NCI-H2171 (cell line): ENCODE measurements around the gene C5orf34.
"Not testable (repeated sequence)": the region's sequence is repeated elsewhere in the genome, so short reads cannot be mapped to it uniquely, and the experiment has no call there.

ENCODE experiments used
- DNase-seq: peaks from one replicate; lab custom pipeline; 2025; lab: John Stamatoyannopoulos, UW

The C5orf34 gene

DNA sequence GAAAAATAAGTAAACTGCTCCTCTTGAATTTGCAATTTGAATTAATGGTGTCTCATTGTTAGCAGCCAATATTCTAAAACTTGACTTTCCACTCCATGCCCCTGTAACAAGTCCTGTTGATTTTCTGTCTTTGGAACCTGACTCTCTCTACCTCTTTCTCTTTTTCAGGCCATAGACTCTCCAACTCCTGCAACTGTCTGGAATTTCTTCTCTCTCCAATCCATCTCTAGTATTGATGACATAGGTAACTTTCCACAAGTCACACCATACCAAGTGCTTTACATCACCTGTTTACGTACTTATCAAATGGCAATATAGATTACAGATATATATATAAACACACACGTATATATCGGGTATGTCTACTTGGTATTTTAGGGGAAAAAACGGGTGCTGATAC is 923 bp downstream of the C5orf34 start:
- DNase-seq = no peak

DNA sequence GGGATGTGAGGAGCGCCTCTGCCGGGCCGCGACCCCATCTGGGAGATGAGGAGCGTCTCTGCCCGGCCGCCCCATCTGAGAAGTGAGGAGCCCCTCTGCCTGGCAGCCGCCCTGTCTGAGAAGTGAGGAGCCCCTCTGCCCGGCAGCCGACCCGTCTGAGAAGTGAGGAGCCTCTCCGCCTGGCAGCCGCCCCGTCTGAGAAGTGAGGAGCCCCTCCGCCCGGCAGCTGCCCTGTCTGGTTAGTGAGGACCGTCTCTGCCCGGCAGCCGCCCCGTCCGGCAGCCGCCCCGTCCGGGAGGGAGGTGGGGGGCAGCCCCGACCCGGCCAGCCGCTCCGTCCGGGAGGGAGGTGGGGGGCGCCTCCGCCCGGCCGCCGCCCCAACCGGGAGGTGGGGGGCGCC is 3.9 kb downstream of the C5orf34 start:
- DNase-seq = not testable (repeated sequence)

DNA sequence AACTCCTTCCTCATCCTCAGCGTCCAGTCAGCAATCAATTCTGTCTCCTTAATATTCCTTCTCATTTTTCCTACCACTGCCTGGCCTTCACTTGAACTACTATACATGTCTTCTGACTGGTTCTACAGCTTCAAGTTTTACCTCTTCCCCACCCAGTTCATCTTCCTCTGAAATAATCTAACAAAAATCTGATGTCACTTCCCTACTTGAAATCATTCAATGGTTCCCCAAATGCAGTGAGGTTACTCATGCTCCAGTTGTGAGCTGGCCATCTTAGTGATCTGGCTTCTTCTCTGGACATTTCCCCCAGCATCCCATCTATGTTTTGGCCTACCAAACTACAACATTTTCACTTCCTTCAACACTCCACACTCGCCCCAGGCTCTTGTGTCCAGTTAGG is 16.4 kb downstream of the C5orf34 start:
- DNase-seq = no peak

DNA sequence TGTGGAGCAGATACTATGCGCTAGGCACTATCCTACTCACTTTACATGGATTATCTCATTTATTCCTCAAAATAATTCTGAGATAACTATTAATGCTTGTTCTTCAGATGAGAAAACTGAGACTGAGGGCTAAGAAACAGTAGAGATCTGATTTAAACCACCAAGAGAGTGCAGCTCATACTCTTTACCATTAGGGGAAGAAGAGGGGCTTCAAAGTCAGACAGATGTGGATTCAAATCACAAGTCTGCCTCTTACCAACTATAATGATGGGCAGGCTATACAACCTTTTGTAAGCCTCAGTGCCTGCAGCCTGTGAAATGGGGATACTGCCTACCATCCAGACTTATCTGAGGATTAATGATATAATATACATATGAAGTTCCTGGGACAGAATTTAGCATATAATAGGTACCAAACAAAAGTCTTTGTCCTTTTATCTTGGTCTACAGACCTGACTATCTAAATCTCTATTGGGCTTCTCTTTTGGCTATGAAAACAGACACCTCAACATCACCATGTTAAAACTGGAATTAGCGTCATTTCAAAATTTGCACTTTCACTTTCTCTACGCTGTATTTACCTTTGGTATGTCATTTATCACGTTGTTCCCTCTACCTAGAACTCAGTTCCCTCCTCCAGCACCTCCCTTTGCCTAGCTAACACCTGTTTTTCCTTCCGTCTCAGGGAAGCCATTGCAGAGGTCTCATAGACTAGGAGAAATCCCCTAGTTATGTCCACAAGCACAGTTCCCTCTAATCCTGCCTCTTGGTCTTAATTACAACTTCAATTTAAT is 17.4 kb downstream of the C5orf34 start:
- DNase-seq = no peak

DNA sequence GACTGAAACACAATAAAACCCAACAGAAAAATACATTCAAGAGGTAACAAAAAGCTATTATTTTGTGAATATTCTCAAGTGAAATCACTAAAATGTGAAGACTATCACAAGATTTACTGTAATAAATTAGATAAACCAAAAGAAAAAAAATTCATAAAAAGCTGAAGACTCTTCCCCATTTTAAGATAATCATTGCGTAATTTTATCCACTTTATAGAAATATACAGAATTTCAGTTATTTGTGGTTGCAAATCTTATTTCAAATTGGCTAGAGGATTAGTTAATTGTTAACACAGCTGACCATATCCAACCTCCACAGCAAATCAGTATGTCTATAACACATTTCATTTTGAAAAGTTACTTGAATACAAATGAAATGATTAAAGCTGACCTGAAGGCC is 23.6 kb downstream of the C5orf34 start:
- DNase-seq = no peak

DNA sequence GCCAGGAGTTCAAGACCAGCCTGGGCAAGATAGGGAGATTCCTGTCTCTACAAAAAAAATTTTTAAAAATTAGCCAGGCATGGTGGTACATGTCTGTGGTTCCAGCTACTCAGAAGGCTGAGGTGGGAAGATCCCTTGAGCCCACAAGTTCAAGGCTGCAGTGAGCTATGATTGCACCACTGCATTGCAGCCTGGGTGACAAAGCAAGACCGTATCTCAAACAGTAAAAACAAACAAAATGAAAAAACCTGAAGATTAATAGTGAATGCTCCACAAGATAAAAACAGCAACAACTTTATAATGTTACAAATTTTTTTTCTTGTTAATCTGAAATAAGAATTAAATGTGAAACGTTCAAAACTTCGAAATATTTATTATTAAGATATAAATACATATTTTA is 28.6 kb downstream of the C5orf34 start:
- no peak for DNase-seq

DNA sequence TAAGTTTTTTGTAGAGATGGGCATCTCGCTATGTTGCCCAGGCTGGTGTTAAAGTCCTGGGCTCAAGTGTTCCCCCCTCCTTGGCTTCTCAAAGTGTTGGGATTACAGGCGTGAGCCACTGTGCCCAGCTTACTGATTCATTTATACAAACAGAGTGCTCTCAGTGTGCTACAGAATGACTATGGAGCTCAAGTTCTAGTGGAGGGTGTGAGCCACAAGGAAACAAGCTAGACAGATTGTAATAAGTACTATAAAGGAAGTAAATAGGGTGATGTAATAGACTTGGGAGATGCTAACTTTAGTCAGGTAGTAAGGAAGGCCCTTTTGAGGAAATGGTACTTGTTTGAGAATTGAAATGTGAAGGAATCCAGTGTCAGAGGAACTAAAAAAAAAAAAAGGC is 29.5 kb downstream of the C5orf34 start:
- DNase-seq = no peak

DNA sequence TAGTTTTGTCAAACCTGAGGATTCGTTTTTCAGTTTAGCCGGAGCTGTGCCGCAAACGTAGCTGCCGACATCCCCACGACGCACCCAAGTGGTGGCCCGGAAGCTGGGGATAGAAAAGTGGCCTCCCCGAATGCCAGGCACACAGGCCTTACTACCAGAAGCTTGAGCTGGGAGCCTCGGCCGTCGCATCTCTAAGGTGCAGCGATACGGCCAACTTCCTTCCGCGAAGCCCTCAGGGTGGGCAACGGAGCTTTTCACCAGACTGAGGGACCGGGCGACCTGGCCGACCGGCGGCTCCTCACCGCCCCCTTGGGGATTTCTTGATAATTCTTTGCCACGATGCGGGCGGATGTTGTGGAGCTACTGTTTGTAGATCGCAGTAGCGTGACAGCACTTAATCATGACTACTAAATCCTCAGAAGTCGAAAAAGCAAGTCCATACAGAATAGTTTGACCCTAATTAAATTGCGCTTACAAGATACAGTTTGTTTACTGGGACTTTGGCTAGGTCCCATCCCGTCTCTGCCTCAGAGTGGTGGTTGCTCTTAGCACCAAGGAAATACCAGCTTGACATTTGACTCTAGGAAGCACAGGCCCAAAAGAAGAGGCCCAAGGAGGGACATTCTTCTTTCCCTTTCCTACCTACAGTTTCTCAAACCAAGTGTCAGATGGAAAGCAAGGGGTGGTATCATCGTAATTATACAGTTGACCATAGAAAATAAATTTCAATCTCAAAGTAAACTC is 30.7 kb downstream of the C5orf34 start:
- DNase-seq = peak; percentile 92

DNA sequence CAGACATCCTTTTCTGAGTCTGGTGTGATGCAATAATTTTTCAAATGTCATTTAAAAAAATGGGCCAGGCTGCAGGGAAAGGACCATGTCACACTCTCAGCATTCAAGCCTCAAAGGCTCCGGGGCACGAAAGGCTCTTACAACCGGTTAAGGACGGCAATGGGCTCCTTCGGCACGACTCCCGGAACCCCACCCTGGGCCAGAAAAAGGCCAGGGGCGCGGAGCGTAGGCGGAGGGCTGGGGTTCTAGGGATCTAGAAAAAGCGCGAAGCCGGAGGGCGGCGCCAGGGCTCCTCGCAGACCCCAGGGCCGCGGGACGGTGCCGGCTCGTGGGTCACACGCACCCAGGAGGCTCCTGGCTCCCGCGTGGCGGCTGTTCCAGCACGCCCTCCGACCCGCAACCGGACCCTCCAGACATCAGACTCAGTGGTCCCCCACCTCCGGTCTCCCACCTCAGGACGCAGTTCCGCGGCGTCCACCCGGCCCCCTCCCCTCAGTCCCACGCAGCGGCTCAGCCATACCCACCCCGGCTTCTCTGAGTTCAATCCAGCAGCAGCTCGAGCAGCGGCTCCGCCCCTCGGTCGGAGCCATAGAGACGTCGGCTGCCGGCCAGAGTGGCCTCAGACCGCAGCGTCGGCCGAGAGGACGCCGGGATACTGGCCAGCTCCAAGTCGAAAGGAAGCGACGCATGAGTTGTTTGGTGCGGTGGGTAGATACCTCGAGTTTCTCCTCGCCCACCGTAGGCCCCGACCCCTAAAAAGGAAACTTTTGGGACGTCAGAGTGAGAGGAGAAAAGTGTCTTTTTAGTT is 31.4 kb downstream of the C5orf34 start, which contains the start of gene TMEM267:
TMEM267 (minus strand) TSS at position 568 of the 808 bp plus-strand sequence. CDS start 29,896 bp downstream, outside the sequence.
- DNase-seq = peak; percentile 89

DNA sequence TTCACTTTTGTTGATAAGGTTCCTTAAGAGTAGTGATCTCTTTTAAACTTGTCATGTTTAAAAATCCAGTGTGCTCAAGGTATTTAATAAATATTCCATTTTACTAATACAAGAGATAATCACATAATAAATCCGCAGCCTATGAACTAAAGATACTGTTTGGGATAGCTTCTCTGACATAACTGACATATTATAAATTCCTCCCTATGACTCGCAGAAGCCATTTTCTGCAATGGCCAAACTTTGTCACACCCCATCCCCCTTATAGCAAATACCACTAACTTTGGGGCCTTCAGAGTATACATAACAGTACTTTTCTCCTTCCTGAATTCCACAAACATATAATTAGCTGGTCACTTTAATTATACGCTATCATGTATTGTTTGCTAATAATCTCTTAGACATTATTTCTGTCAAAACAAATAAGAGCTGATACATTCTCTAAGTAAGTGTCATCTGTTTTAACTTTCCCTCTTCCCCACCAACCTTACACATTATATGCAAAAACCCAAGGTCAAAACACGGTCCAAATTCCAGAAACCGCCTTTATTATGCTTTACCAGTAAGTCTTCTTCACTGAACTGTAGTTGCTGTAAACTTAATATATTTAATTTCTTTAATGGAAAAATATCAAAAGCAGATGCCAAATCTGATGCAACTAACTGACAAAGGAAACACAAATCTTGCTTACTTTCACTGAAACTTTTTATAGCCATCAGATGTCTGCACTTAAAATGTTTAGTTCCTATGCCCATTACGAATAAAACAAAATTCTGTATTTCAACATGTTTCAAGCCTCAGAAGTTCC is 32.3 kb downstream of the C5orf34 start:
- no peak for DNase-seq

DNA sequence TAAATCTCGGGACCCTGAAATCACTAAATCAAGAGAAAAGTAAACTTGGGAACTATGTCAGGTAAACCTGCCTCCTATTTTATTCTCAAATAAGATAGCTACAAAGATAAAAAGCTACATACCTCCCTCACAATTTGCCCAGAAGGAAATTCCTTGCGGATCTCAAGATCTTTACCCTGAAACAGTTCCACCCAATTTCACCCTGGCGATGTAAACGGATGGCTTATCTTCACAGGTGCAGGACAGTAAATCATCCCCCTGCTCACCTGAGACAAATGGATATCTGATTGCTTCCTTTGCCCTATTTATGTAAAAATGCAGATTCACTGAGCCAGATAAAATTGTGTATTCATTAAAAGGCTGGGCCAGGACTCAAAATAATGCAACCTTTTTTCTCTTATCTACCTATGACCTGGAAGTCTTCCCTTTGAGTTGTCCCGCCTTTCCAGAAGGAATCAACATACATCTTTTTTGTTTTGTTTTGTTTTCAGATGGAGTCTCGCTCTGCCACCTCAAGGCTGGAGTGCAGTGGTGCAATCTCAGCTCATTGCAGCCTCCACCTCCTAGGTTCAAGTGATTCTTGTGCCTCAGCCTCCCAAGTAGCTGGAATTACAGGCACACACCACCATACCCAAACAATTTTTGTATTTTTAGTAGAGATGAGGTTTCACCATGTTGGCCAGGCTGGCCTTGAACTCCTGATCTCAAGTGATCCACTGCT is 45.1 kb downstream of the C5orf34 start:
- no peak for DNase-seq

DNA sequence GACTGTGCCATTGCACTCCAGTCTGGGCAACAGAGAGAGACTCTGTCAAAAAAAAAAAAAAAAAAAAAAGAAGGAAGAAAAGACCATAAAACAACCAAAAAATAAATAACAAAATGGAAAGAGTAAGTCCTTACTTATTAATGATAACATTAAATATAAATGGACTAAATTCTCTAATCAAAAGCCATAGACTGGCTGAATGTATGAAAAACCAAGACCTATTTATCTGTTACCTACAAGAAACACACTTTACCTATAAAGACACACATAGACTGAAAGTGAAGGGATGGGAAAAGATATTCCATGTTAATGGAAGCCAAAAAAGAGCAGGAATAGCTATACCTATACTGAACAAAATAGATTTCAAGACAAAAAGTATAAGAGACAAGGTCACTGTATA is 47.8 kb downstream of the C5orf34 start:
- no peak for DNase-seq

DNA sequence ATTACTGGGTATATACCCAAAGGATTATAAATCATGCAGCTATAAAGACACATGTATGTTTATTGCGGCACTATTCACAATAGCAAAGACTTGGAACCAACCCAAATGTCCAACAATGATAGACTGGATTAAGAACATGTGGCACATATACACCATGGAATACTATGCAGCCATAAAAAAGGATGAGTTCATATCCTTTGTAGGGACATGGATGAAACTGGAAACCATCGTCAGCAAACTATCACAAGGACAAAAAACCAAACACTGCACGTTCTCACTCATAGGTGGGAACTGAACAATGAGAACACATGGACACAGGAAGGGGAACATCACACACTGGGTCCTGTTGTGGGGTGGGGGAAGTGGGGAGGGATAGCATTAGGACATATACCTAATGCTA is 49.5 kb downstream of the C5orf34 start:
- not testable (repeated sequence) for DNase-seq

DNA sequence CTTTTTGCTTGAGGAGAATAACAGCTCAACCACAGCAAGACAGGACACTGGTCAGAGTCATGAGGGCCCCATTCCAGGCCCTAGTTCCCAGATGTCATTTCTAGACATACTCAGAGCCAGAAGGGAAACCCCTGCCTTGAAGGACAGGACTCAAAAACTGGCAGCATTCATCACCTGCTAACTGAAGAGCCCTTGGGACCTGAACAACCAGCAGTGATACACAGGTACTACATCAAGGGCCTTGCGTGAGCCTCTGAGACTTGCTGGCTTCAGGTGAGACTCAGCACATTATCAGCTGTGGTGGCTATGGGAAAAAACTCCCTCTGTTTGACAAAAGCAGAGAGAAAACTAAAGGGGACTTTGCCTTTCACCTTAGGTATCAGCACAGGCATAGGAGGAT is 53.9 kb downstream of the C5orf34 start:
- no peak for DNase-seq

DNA sequence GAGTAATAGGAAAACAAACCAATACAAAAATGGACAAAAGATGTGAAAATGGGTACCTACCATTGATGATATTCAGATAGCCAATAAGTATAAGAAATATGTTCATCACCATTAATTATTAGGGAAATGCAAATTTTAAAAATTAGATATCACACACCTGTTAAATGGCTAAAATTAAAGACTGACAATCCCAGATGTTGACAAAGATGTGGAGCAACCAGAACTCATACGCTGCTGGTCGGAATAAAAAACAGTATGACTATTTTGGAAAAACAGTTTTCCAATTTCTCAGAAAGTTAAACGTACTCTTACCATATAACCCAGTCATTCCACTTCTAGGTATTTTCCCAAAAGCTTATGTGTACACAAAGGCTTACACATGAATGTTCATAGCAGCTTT is 58.4 kb downstream of the C5orf34 start:
- DNase-seq = no peak

DNA sequence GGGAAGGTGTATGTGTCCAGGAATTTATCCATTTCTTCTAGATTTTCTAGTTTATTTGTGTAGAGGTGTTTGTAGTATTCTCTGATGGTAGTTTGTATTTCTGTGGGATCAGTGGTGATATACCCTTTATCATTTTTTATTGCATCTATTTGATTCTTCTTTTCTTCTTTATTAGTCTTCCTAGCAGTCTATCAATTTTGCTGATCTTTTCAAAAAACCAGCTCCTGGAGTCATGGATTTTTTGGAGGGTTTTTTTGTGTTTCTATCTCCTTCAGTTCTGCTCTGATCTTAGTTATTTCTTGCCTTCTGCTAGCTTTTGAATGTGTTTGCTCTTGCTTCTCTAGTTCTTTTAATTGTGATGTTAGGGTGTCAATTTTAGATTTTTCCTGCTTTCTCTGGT is 73.4 kb downstream of the C5orf34 start:
- not testable (repeated sequence) for DNase-seq

DNA sequence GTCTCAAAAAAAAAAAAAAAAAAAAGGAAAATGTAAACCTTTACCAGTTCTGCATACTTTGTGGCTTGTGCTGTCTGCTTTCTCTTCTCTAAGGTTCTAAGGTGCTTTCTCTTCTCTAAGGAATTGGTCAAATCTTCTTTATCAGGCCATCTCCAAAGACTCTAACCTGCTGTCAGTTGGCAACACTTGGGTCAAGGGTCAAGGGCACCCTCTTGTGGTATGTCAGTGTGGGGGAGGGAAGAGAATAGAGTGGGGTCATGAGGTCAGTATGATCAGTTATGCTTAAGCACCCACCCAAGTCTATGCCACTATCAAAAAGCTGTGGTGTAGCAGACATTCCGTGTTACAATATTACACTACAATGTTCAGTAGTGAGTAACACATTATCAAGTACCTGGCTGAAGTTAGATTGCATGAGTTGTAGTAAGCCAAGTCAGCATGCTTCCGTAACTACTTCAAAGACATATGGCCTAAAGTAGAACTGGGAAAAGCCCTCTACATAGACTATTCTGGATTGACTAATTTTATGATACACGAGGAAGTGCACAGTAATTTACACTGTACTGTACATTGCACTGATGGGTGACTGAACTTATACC is 77.8 kb downstream of the C5orf34 start:
- DNase-seq = no peak
